GM19452 (cell line): ENCODE measurements around the gene DCTN1.
A peak's percentile ranks its signal among the peaks of the same experiment; 100 is the strongest.
"Not testable (repeated sequence)": the region's sequence is repeated elsewhere in the genome, so short reads cannot be mapped to it uniquely, and the experiment has no call there.

ENCODE experiments used
- ATAC-seq: cut with Tn5 transposase; IDR thresholded peaks from one replicate; pipeline ENCODE4 v1.9.1; 2021; ENCODE audit not compliant: unreplicated experiment

Gene DCTN1

DNA sequence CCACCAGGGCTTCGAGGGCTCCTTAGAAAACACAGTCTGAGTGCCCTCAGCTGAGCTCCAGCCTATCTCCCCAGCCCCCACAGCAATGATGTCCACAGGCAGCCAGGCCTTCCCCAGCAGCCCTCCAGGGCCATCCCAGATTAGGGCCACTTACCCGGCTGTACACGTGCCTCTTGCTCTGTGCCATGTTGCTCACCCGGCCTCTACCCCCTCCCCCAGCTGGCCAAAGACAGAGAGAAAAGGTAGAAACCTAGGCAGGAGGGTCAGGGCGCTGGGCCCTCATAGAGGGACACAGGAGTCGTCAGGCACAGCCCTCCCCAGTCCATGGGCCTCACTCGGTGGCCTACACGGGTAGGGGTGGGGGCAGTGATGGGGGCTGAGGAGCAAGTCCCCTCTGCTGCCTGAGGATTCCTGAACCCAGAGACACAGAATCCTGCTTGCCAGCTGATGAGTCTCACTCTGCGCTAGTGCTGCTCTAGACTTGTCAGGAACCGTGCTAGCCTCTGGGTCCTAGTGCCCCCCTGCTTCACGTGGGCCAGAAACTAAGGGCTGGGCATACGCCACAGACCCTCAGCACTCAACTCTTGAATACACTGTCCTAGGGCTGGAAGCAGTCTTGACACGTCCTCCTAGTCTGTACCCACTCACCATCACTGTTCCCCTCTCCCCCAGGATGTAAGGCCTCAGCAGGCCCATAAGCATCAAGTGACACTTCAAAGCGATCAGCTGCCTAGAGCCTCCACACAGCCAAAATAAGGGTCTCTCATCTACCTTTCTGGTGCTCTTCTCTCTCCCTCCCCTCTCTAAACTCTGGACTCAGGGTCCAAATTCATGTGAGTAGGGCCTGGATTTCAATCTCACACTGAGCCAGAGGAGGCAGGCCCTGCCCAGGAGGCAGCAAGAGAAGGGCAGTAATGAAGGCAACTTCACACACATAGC lies at the start of gene DCTN1:
TSS of gene DCTN1 (minus strand) at position 461 of the 939 bp plus-strand sequence. CDS start at position 187, 274 bp downstream.
- ATAC-seq: no peak

DNA sequence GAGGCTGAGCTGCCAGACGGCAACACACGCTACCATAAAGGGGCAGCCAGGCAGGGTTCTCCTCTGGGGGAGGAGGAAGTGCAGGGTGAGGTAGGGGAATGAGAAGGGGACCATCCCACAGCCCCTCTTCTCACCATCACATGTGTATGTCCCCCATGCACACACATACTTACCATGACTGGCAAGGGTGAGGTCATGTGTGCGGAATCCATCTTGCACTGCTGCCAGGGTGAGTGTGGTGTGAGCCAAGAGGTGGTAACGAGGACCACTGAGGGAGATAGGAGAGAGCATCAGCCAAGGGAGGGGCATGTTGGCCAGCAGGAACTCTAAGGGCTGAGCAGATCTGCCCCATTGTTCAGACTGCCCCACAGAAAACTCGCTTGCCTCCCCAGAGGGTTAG lies 48.6 kb upstream of the DCTN1 start:
- no peak for ATAC-seq

DNA sequence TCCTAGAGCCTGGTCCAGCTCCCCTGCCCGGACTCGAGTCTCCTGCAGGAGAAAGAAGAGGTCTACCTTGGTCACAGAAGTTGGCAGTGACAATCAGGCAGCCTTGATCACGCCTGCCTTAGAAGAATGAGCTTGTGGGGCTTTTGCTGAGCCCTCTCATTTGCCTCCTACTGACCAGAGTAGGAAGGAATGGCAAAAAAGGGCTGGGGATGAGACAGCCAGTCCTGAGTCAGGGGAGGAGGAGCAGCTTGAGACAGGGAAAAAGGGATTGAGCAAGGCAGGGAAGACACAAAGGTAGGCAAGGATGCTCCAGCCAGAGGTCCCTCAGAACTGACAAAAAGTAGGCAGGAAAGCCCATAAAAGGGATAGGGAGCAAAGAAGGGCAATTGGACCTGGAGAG lies 47.4 kb upstream of the DCTN1 start:
- no peak for ATAC-seq

DNA sequence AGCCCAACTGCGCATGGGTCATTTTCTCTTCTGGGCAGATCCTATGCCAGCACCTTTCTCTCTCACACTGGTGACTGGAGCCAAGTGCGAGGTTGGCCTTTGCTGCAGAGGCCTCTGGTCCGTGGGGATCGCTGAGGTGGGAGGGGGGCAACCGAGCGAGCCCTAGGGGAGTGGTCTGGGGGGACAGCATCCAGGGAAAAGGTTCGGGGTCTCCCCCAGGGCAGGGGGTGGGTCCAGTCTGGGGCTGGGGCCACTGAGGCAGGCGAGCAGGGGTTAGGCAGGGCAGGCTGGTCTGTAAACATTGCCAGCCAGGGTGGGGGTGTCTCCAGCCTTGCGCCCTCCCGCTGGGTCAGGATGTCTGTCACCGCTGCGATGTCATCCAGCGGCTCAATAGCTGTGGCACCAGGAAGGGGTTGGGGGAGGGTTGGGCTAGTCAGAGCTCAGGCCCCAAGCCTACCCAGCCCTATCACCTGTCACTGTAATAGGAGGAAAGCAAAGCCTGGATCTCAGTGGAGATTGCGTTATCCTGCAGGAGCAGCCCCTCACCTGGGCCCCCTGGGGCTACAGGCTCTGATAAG lies 46.2 kb upstream of the DCTN1 start:
- ATAC-seq: no peak

DNA sequence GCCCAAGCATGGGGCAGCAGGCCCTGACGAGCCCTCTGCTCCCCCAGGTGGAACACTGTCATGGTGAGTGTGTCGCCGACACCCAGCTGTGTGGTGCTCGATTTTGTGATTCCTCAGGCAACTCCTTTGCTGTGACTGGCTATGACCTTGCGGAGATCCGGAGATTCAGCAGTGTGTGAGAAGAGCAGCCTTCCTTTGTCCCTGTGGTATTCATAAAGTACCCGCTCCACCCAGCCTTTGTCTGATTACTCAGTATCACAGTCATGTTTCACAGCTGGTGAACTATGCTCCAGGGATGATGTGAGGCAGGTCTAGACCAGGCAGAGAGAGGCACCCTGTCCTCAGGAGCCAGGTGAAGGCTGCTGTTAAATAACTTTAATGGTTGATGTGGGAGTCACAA lies 45.4 kb upstream of the DCTN1 start:
- ATAC-seq: no peak

DNA sequence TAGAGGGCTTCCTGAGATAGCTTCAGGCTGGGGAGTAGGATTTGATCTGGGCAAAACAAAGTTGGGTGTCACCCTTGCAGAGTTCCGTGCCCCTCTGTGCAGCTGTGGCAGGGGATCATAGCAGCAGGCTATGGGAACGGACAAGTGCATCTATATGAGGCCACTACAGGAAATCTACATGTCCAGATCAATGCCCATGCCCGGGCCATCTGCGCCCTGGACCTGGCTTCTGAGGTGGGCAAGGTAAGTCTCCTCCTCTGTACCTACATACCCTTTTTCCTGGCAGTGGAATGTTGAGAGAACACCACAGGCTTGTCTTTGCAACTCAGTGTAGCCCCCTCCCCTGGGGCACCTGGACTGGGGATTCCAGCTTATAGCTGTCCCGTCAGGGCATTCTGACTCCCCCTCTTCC lies 44.9 kb upstream of the DCTN1 start:
- no peak for ATAC-seq

DNA sequence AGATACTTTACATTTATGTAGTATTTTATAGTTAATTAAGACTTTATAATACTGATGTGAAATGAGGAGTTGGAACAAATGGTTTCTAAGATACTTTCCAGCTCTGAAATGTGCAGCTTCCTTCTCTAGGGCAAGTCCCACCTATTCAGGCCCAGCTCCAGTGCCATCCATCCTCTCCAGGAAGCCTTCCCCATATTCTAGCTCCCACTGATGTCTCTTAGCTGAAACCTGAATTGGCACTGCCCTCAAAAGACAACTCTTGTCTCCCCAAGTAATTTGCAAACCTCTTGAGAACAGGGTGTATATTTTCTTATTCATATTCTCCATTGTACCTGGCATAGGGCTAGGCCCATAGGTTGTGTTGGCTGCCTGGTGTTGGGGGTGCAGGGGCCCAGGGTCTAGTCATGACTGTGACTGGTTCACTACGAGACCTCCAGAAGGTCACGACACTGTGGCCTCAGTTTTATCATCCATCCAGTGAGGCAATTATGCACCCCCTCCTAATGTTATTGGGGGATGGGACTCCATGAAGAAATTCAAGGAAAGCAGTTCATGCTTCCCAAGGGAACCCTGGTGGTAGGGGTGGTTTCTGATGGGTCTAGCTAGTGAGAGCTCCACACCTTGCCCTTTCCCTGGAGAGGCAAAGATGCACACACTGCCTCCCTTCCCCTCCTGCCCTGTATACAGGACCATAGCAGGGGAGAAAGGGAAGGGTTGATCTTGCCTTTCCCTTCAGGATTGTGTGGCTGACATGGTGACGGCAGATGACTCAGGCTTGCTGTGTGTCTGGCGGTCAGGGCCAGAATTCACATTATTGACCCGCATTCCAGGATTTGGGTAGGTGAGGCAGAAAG lies 44.3 kb upstream of the DCTN1 start:
- ATAC-seq: no peak

DNA sequence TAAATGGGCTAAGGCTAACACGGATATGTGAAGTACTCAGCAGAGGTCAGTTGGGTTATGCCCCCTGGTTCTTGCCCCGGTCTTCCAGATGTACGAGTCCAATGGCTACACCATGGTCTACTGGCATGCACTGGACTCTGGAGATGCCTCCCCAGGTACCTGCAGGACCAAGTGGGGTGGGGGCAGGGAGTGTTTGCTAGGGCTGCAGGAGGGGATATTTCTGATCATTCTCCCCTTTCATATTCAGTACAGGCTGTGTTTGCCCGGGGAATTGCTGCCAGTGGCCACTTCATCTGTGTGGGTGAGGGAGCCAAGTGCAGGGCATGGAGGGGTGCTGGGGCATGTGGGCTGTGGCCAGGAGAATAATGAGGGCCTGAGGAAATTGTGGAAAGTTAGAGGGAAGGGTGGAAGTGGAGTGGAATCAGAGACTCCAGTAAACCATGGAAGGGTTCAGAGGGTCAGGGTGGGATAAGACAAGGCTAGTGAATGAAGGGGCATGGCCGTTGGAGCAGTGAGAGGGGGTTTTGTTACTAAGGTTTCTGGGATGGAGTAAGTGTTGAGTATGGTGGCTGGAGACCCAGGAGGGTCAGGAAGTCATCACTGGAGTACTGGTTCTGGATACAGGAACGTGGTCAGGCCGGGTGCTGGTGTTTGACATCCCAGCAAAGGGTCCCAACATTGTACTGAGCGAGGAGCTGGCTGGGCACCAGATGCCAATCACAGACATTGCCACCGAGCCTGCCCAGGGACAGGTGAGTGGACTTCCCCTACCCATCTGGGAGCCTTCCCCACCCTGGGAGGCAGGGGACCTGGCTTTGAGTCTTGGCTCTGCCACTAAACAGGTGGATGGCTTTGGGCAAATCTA lies 43.4 kb upstream of the DCTN1 start:
- no peak for ATAC-seq

DNA sequence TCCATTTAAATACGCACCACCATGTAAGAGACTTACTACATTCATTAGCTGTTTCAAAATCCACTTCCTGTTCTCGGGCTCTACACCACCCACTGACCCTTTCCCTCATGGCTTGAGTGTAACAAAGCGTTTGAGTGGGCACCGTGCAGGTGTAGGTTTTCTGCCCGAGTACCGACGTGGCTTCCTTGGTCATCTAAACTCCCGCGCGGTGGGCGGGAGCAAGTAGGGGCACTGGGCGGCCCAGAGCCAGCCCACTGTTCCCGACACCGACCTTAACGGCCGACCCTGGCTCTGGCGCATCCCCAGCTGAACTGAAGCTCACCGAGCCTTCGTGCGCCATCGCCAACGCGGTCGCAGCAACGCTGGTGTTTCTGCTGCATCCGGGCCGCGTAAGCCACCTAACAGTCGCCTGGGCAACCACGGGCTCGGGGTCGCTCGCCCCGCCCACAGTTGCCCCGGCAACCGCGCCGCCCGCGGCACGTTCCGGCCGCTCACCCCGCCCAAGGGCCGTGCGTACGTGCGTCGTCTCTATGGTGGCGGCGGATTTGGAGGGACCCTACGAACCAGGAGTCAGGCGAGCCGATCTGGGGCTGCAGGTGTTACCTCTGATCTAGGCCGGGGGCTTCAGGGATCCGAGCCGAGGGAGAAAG lies 41.2 kb upstream of the DCTN1 start, which contains the start of the genes C2orf81 and WDR54:
TSS of gene C2orf81 (minus strand) at position 399 of the 650 bp plus-strand sequence. CDS start at position 340, 59 bp downstream.
TSS of gene WDR54 (plus strand) at position 510 of the 650 bp plus-strand sequence. CDS start 424 bp downstream, outside the sequence.
- peak; percentile 93 for ATAC-seq

DNA sequence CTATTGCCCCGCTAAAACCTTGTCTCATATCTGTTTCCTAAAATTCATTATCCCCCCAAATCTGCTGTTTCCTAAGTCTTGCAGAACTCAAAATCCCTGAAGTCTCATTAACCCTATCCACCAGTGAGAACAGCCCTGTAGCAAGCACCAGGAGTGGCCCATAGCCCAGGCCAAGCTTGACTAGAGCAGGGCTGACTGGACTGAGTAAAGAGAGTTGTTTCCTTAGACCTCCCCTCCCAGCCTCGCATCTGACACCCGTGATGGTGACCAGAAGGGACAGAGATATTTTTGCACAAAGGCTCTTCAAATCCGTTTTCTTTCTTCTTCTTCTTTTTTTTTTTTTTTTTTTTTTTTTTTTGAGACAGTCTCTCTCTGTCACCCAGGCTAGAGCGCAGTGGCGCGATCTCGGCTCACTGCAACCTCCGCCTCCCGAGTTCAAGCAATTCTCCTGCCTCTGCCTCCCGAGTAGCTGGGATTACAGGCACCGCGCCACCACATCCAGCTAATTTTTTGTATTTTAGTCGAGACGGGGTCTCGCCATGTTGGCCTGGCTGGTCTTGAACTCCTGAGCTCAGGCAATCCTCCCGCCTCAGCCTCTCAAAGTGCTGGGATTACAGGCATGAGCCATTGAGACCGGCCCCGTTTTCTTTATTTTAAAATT lies 40.5 kb upstream of the DCTN1 start:
- ATAC-seq: not testable (repeated sequence)

DNA sequence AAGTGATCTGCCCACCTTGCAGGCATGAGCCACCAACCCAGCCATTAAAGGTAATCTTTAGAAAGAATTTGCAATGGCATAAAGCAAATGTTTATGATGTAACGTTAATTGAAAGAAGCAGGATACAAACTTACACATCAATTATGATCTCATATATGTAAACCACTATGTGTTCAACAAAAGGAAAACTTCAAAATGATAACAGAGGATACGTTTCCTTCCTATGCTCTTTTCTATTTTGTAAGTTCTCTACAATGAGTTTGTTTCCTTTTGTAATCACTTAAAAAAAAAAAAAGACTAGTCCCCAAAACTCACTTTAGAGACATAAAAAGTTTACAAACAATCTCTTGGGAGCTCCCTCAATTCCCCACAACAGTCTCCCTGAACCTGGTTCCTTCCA lies 39.9 kb upstream of the DCTN1 start:
- no peak for ATAC-seq

DNA sequence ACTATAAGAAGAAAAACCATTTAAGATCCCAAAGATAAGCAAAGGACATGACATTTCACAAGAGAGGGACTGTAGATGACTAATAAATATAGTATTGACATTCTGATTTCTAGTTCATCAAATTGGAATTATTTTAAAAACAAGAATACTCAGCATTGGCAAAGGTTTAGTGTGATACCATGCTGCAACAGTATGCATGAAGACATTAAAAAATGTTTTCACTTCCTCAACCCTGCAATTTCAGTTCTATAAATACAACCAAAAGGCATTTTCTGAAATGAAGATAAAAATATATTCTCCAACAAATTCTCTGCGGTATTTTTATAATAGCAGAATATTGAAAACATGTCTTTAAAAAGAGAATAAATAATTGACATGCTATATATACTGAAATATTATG lies 39.2 kb upstream of the DCTN1 start:
- ATAC-seq: no peak

DNA sequence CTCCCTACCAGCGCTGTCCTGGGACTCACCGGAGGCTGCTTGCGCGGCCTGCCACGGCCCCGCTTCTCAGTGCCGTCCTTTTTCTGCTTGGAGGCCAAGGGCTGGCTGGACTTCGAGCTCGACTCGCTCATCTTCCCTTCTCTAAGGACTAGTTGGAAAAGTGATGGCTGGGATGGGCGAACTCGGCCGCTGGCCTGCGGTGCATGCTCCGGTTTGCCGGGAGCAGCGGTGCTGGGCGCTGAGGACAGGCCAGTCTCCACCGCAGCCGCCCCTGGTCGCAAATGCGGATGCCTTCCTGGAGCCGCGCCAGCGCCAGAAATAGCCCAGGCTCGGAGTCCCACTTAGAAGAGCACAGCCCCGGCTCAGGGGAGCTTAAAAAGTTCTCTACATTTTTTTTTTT lies 38.2 kb upstream of the DCTN1 start:
- ATAC-seq: no peak

DNA sequence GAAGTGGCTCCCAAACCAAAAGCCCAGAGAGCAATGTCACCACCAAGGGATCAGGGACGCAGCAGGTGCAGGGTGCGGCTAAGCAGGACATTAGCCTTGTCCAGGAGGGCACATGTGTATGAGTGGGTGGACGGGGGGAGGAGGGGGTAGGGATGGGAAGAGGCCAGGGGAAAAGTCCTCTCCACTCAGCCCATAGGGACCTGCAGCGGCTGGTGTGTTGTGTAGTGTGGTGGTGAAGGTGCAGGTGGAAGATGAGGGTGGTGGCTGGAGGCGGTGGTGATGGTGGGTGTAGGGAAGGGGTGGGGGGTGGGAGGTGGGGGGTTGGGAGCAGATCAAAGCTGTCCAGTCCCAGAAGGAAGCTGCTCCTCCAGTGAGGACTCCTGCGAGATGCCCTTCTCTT lies 37.7 kb upstream of the DCTN1 start:
- ATAC-seq: no peak

DNA sequence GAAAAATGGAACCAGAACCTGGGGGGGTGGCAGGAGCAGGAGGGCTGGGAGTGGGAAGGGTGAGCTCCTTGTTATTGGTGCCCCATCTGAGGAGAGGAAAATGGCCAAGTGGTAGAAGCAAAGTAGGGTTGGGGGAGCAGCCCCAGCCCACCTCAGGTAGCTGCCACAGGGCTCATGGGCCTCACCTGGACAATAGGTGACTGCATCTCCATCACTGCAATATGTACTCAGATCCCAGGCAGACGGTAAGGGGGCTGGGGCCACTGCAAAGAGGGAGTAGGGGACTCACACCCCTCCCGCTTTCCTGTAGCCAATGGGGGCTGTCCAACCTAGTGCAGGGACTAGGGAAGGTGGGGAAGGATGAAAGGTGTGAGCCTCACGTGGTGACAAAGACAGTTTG lies 37.1 kb upstream of the DCTN1 start:
- ATAC-seq: no peak

DNA sequence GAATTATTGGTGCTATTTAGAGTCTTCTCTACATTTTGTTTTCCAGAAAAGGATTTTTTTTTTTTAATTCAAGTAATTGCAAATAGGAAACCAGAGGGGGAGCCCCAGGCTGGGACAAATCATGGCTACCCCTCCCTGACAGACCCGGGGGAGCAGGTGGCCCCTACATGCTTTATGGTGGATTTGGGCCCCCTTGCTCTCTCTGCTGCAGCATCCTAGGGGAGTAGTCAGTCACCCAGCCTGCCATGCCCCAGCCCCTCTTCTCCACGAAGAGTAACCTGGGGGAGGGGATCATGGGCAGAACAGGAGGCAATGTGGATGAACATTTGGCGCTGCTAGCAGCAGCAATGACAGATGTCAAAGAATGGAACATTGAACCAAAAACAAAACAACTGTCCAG lies 36.7 kb upstream of the DCTN1 start:
- no peak for ATAC-seq

DNA sequence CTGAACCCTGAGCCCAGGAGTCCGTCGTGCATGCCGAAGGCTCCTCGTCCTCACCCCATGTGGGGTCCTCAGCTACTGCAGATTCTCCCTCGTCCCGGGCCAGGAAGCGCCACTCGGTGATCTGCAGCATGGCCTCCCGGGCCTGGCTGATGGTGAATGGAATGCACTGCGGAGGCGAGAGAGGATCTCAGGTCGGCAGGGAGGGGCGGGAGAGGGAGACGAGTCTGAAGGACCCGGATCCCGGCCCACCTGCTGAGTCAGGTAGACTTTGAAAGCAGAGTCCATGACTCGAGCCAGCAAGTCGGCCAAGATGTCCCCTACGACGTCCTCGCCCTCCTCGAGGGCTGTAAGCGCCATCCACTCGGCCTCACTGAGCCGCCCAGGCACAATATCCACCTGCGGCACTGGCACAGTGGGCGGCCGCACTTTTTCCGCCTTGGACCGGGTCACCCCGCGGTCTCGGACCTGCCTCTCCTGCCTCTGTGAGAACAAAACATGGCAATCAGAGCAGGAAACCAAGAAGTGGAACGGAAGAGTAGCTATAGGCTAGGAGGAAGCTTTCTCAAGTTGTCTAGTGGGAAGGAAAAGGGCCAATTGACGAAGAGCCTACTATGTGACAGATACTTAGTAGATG lies 35.8 kb upstream of the DCTN1 start:
- no peak for ATAC-seq

DNA sequence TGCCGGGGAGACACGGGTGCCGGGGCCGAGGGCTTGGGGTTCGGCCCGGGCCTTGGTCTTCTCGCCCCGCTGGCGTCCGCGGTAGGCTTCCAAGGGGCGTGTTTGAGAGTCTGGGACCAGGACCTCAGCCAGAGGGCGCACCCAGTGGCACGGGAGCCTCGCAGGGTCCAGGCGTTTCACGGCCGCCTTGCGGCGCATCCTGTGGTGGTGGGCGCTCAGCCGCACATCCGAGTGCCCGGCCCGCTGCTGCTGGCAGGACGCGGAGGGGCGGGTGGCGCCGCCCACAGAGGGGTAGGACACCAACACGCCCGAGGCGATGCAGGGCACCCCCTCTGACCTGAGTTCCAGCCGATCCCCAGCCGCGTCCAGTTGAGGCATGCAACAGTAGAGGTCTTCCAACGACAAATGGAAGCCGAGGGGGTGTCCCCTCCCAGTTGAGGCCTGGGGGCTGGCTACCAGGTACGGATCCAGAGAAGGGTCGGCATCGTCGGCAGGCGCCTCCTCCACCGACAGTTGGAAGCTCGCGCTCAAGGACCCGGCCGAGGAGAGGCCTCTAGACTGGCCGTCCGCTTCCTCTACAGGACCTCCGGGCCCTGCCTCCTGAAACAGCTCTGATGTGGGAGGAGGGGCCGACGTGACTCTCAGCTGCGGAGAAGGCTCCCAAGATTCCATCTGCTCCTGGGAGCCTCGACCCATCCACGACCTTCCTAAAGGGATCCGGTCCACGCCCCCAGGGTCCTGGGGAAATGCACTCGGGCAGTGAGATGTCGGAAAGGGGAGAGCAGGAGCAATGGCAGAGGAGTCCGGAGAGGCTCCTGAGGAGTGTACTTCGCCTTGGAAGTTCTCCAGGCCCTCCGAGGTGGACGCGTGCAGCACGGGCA lies 35.0 kb upstream of the DCTN1 start:
- no peak for ATAC-seq
